HG03520 (cell line): ENCODE data around the gene VEGFA.

ENCODE experiments used
- ATAC-seq: cut with Tn5 transposase; IDR thresholded peaks from one replicate; pipeline ENCODE4 v1.9.1; 2021; ENCODE audit warnings: mild to moderate bottlenecking, moderate library complexity; ENCODE audit not compliant: unreplicated experiment

Gene VEGFA

GRCh38 chr6:43769526-43770371 lies at the start of gene VEGFA:
Gene VEGFA (plus strand): TSS chr6:43770211.
- ATAC-seq: peak; percentile 38

GRCh38 chr6:43720999-43721398 lies 49.0 kb upstream of the VEGFA start:
- ATAC-seq: no peak

- ATAC-seq: no peak
Measured at GRCh38 chr6:43722920-43723545, 47.0 kb upstream of the VEGFA start.

GRCh38 chr6:43723737-43724295 lies 46.2 kb upstream of the VEGFA start:
- no peak for ATAC-seq

GRCh38 chr6:43724354-43724753 lies 45.7 kb upstream of the VEGFA start:
- ATAC-seq: no peak

- ATAC-seq: peak; percentile 59
Measured at GRCh38 chr6:43724914-43725642, 44.9 kb upstream of the VEGFA start.

GRCh38 chr6:43725643-43726580 lies 44.1 kb upstream of the VEGFA start:
- no peak for ATAC-seq

GRCh38 chr6:43727634-43728033 lies 42.4 kb upstream of the VEGFA start:
- no peak for ATAC-seq

GRCh38 chr6:43728586-43728985 lies 41.4 kb upstream of the VEGFA start:
- no peak for ATAC-seq

GRCh38 chr6:43729537-43729936 lies 40.5 kb upstream of the VEGFA start:
- ATAC-seq: no peak

- no peak for ATAC-seq
Measured at GRCh38 chr6:43730634-43731033, 39.4 kb upstream of the VEGFA start.

GRCh38 chr6:43733471-43734293 lies 36.3 kb upstream of the VEGFA start:
- ATAC-seq: peak; percentile 71

GRCh38 chr6:43734294-43734665 lies 35.7 kb upstream of the VEGFA start:
- no peak for ATAC-seq

GRCh38 chr6:43735642-43736199 lies 34.3 kb upstream of the VEGFA start:
- ATAC-seq: no peak

- no peak for ATAC-seq
Measured at GRCh38 chr6:43736211-43736786, 33.7 kb upstream of the VEGFA start.

GRCh38 chr6:43736844-43737243 lies 33.2 kb upstream of the VEGFA start:
- no peak for ATAC-seq

- ATAC-seq: no peak
Measured at GRCh38 chr6:43737272-43738081, 32.5 kb upstream of the VEGFA start.

- no peak for ATAC-seq
Measured at GRCh38 chr6:43738267-43738676, 31.7 kb upstream of the VEGFA start.
